GM23338 (cell line): ENCODE measurements around the gene SPEF1. TPM values are rescaled to one million over a fixed set of nuclear protein-coding genes. Genes with fewer than 3 reads are reported as not detected.

Source experiments
- ATAC-seq: fragments of 200-7000 bp; cut with Tn5 transposase; 3 replicates; pipeline ENCODE4 v1.9.1; 2020
- DNase-seq: peaks from one replicate; pipeline ENCODE4 v3.0.0-alpha.2; 2015; ENCODE audit warnings: low spot score
- H2AFZ ChIP-seq: fragments of 200-600 bp; sonication (generic); 2 replicates; pipeline ENCODE4 v1.8.0; 2016; ENCODE audit warnings: antibody characterized with exemption, mild to moderate bottlenecking, moderate library complexity
- H3F3A ChIP-seq: fragments of 200-600 bp; sonication (generic); replicated peaks from 2 replicates; pipeline ENCODE4 v1.8.0; 2017; ENCODE audit warnings: antibody characterized with exemption, mixed run types, low read depth
- H3K27ac ChIP-seq: fragments of 200-600 bp; sonication (generic); 2 replicates; pipeline ENCODE4 v1.6.1; 2016; ENCODE audit warnings: low read depth
- H3K27me3 ChIP-seq: fragments of 200-600 bp; sonication (generic); 2 replicates; pipeline ENCODE4 v1.8.0; 2016; ENCODE audit warnings: mild to moderate bottlenecking, mixed run types, moderate library complexity; ENCODE audit not compliant: insufficient read depth
- H3K36me3 ChIP-seq: fragments of 200-600 bp; sonication (generic); 2 replicates; pipeline ENCODE4 v1.8.0; 2016; ENCODE audit warnings: mild to moderate bottlenecking; ENCODE audit not compliant: insufficient read depth
- H3K4me1 ChIP-seq: fragments of 200-600 bp; sonication (generic); 2 replicates; pipeline ENCODE4 v1.8.0; 2016; ENCODE audit warnings: mild to moderate bottlenecking, moderate library complexity; ENCODE audit not compliant: insufficient read depth
- H3K4me2 ChIP-seq: fragments of 200-600 bp; sonication (generic); 2 replicates; pipeline ENCODE4 v1.7.1; 2017; ENCODE audit warnings: mixed run types
- H3K4me3 ChIP-seq: fragments of 200-600 bp; sonication (generic); 2 replicates; pipeline ENCODE4 v1.6.1; 2016; ENCODE audit warnings: mixed run types
- H3K79me2 ChIP-seq: fragments of 200-600 bp; sonication (generic); replicated peaks from 2 replicates; pipeline ENCODE4 v1.8.0; 2017; ENCODE audit warnings: mild to moderate bottlenecking; ENCODE audit not compliant: insufficient read depth
- H3K9me2 ChIP-seq: fragments of 200-600 bp; sonication (generic); 2 replicates; pipeline ENCODE4 v1.8.0; 2017; ENCODE audit not compliant: insufficient read depth
- H4K20me1 ChIP-seq: fragments of 200-600 bp; sonication (generic); replicated peaks from 2 replicates; pipeline ENCODE4 v1.8.0; 2017; ENCODE audit warnings: mild to moderate bottlenecking; ENCODE audit not compliant: insufficient read depth
- H3K27ac Mint-ChIP-seq: 2 replicates; pipeline ENCODE4 v1.8.0; 2020; ENCODE audit warnings: inconsistent platforms, mild to moderate bottlenecking, moderate library complexity, mixed read lengths
- H3K27me3 Mint-ChIP-seq: 3 replicates; pipeline ENCODE4 v1.8.0; 2022; ENCODE audit warnings: low read depth, mild to moderate bottlenecking, moderate library complexity, mixed read lengths, inconsistent platforms; ENCODE audit not compliant: insufficient read depth, poor library complexity
- H3K36me3 Mint-ChIP-seq: 3 replicates; pipeline ENCODE4 v1.8.0; 2021; ENCODE audit warnings: low read depth, mild to moderate bottlenecking, inconsistent platforms, moderate library complexity, mixed read lengths
- H3K4me1 Mint-ChIP-seq: 3 replicates; pipeline ENCODE4 v1.8.0; 2020; ENCODE audit warnings: mild to moderate bottlenecking, inconsistent platforms, mixed read lengths
- H3K4me3 Mint-ChIP-seq: 3 replicates; pipeline ENCODE4 v1.8.0; 2021; ENCODE audit warnings: moderate library complexity, mild to moderate bottlenecking, inconsistent platforms, mixed read lengths
- H3K9me3 Mint-ChIP-seq: 3 replicates; pipeline ENCODE4 v1.8.0; 2020; ENCODE audit warnings: moderate library complexity, mild to moderate bottlenecking, inconsistent platforms, mixed read lengths
- CTCF ChIP-seq, 2 experiments: fragments of 200-600 bp in 1 of 2; sonication (generic) in 1 of 2; conservative IDR thresholded peaks; 2 replicates each; pipeline versions ENCODE4 v1.5.1 to v1.6.1; 2016 to 2017; ENCODE audit warnings: antibody characterized with exemption in 2 of 2, low read depth in 2 of 2, mild to moderate bottlenecking in 2 of 2, moderate library complexity in 1 of 2
- ETS1 ChIP-seq: IDR thresholded peaks from 2 replicates; pipeline ENCODE4 v1.6.1; 2016; ENCODE audit warnings: antibody characterized with exemption
- EZH2 ChIP-seq: fragments of 200-600 bp; sonication (generic); IDR thresholded peaks from one replicate; pipeline ENCODE4 v1.8.0; 2017; ENCODE audit warnings: antibody characterized with exemption, mild to moderate bottlenecking, low read depth; ENCODE audit not compliant: unreplicated experiment
- EZH2phosphoT487 ChIP-seq: fragments of 200-600 bp; sonication (generic); IDR thresholded peaks from one replicate; pipeline ENCODE4 v1.8.1; 2018; ENCODE audit warnings: antibody characterized with exemption; ENCODE audit not compliant: unreplicated experiment
- JUNB ChIP-seq: IDR thresholded peaks from one replicate; pipeline ENCODE4 v1.6.1; 2016; ENCODE audit warnings: antibody characterized with exemption; ENCODE audit not compliant: unreplicated experiment
- NANOG ChIP-seq: IDR thresholded peaks from 2 replicates; pipeline ENCODE4 v1.6.1; 2016; ENCODE audit warnings: antibody characterized with exemption, borderline replicate concordance
- POLR2AphosphoS5 ChIP-seq: IDR thresholded peaks from 2 replicates; pipeline ENCODE4 v1.6.1; 2016; ENCODE audit warnings: antibody characterized with exemption, low read depth
- REST ChIP-seq: IDR thresholded peaks from one replicate; pipeline ENCODE4 v1.6.1; 2018; ENCODE audit warnings: antibody characterized with exemption; ENCODE audit not compliant: unreplicated experiment
- STAT1 ChIP-seq: IDR thresholded peaks from one replicate; pipeline ENCODE4 v1.6.1; 2016; ENCODE audit warnings: antibody characterized with exemption; ENCODE audit not compliant: unreplicated experiment
- ZNF114 ChIP-seq: fragments of 250-450 bp; sonication (Bioruptor Pico); IDR thresholded peaks from 2 replicates; pipeline ENCODE4 v1.5.0; 2020; ENCODE audit warnings: mild to moderate bottlenecking, moderate library complexity
- ZNF331 ChIP-seq: fragments of 250-450 bp; sonication (Bioruptor Pico); IDR thresholded peaks from 2 replicates; pipeline ENCODE4 v1.5.0; 2020; ENCODE audit warnings: low read depth, mild to moderate bottlenecking, moderate library complexity
- ZNF462 ChIP-seq: fragments of 250-450 bp; sonication (Bioruptor Pico); IDR thresholded peaks from 2 replicates; pipeline ENCODE4 v1.5.0; 2020; ENCODE audit warnings: mild to moderate bottlenecking, moderate library complexity
- polyA plus RNA-seq: library from polyadenylated mRNA; unstranded; fragments of >200 nt; fragmentation: Nextera tagmentation; extraction: Ambion mirVana; gene quantifications from 2 replicates; pipeline ENCODE4 v1.2.1, GENCODE V29; 2016
- total RNA-seq: library from RNA; depleted of rRNA; stranded (reverse); fragments of >200 nt; shearing (Covaris generic); gene quantifications from 2 replicates; pipeline ENCODE4 v1.2.3, GENCODE V29; 2014

SPEF1 gene
- total and polyA plus RNA-seq, 2 experiments from 2014 or later, result 0.68 to 0.69 TPM

- TF ChIP-seq CTCF (conservative IDR thresholded peaks at IDR 0.05; ENCODE audit: low read depth in 2 of 2), result no peak
Observed at GRCh38 chr20:3743251-3743650, 38.0 kb downstream of the SPEF1 start (continued).

- H3K4me1 ChIP-seq, result peaks cover 5% of the 10 kb centered on the region; the same call in 1 of the 2 replicates
- Mint-ChIP-seq H3K4me1 (peaks cover 31% of the 10 kb centered on the region), H3K27me3 (peaks cover 20% of the 10 kb centered on the region), H3K4me3 (no peak overlapping the region), H3K27ac (no peak overlapping the region), H3K9me3 (no peaks in the 10 kb centered on the region), H3K36me3 (no peaks in the 10 kb centered on the region)
- no peaks in the 10 kb centered on the region for H3K9me2 ChIP-seq
- H3K27ac ChIP-seq, result no peak overlapping the region
- no peaks in the 10 kb centered on the region for H3F3A ChIP-seq
- no peaks in the 10 kb centered on the region for H3K79me2 ChIP-seq
- H3K4me3 ChIP-seq, result no peak overlapping the region
- H3K4me2 ChIP-seq, result no peak overlapping the region
- no peak overlapping the region for H2AFZ ChIP-seq
- no peak for DNase-seq
- ATAC-seq, result no peak
- H3K36me3 ChIP-seq, result no peaks in the 10 kb centered on the region
- H4K20me1 ChIP-seq, result no peaks in the 10 kb centered on the region
- H3K27me3 ChIP-seq, result peaks cover 4% of the 10 kb centered on the region; the same call in 1 of the 2 replicates
- TF ChIP-seq STAT1, result no peak
- no peak for TF ChIP-seq EZH2
- no peak for TF ChIP-seq ZNF114
- no peak for TF ChIP-seq EZH2phosphoT487
- no peak for TF ChIP-seq ZNF331
- TF ChIP-seq JUNB, result no peak
- TF ChIP-seq POLR2AphosphoS5, result no peak
- no peak for TF ChIP-seq NANOG
- TF ChIP-seq REST, result no peak
- TF ChIP-seq ETS1, result no peak
- no peak for TF ChIP-seq ZNF462 (CRISPR knock-in tag)
Observed at GRCh38 chr20:3741836-3742458, 39.3 kb downstream of the SPEF1 start.
